Brain microvascular endothelial cell (primary cell): ENCODE results near the gene GOLPH3L.

Experiments used
- DNase-seq: peaks from one replicate; pipeline ENCODE4 v3.0.0-alpha.2; 2020
- H3K27ac ChIP-seq: fragments of 250-450 bp; sonication (Bioruptor Pico); 2 replicates; pipeline ENCODE4 v1.5.1; 2020; ENCODE audit warnings: mild to moderate bottlenecking, moderate library complexity
- H3K27me3 ChIP-seq: fragments of 250-450 bp; sonication (Bioruptor Pico); replicated peaks from 2 replicates; pipeline ENCODE4 v1.5.1; 2020; ENCODE audit warnings: mild to moderate bottlenecking
- H3K36me3 ChIP-seq: fragments of 250-450 bp; sonication (Bioruptor Pico); replicated peaks from 2 replicates; pipeline ENCODE4 v1.5.1; 2020; ENCODE audit warnings: mild to moderate bottlenecking
- H3K4me3 ChIP-seq: 2 replicates; pipeline ENCODE4 v1.5.1; 2011; ENCODE audit warnings: low read depth, mild to moderate bottlenecking, control low read depth, low read length, moderate library complexity
- in situ Hi-C: cut with HindIII; loops from 2 replicates; pipeline ENCODE4 v1.10.0; 2017; ENCODE audit warnings: low sequenced_read_pairs, low pct_ligation_motif_present
- TF ChIP-seq, protein P1 (sequence below): IDR thresholded peaks from 2 replicates; pipeline ENCODE4 v1.5.1; 2011; ENCODE audit warnings: low read depth, mild to moderate bottlenecking, moderate library complexity, low read length, control low read depth, inconsistent platforms; ENCODE audit errors: missing control alignments

Gene GOLPH3L

DNA sequence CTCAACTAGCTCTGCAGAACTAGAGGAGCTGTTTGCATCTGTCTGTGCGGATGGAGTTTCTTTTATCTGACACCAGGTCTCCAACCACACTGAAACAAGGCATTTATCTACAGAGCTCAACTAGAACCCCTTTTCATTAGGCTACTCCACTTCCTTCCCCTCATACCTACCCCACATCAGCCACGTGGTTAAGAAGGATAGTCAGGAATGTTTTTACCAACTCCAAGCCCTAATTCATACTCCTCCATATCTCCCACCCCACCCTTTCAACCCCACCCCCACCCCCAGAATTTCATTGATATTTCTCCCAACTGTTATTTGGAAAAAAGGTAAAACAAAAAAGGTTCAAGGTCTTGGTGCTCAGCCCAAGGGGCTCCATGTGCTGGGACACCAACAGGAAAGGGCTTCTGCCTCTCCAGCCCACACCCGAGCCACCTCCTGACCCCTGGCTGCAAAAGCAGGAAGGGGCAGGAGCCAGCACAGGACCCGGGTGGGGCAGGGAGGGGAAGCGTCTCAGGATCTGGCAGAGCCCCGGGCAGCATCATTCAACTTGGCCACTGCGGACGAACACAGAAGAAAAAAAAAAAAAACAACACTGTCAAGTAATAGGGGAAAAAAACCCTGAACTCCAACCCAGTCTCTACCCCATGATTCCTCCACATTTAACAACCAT, 74.5 kb downstream of the GOLPH3L start:
- Histone ChIP-seq H3K36me3 (peaks cover 37% of the 10 kb centered on the region), H3K27me3 (no peaks in the 10 kb centered on the region), H3K27ac (no peak overlapping the region), H3K4me3 (no peak overlapping the region)
- in situ Hi-C loops = no loop called here
- DNase-seq = no peak
- TF ChIP-seq, protein P1, sequence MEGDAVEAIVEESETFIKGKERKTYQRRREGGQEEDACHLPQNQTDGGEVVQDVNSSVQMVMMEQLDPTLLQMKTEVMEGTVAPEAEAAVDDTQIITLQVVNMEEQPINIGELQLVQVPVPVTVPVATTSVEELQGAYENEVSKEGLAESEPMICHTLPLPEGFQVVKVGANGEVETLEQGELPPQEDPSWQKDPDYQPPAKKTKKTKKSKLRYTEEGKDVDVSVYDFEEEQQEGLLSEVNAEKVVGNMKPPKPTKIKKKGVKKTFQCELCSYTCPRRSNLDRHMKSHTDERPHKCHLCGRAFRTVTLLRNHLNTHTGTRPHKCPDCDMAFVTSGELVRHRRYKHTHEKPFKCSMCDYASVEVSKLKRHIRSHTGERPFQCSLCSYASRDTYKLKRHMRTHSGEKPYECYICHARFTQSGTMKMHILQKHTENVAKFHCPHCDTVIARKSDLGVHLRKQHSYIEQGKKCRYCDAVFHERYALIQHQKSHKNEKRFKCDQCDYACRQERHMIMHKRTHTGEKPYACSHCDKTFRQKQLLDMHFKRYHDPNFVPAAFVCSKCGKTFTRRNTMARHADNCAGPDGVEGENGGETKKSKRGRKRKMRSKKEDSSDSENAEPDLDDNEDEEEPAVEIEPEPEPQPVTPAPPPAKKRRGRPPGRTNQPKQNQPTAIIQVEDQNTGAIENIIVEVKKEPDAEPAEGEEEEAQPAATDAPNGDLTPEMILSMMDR = no peak

DNA sequence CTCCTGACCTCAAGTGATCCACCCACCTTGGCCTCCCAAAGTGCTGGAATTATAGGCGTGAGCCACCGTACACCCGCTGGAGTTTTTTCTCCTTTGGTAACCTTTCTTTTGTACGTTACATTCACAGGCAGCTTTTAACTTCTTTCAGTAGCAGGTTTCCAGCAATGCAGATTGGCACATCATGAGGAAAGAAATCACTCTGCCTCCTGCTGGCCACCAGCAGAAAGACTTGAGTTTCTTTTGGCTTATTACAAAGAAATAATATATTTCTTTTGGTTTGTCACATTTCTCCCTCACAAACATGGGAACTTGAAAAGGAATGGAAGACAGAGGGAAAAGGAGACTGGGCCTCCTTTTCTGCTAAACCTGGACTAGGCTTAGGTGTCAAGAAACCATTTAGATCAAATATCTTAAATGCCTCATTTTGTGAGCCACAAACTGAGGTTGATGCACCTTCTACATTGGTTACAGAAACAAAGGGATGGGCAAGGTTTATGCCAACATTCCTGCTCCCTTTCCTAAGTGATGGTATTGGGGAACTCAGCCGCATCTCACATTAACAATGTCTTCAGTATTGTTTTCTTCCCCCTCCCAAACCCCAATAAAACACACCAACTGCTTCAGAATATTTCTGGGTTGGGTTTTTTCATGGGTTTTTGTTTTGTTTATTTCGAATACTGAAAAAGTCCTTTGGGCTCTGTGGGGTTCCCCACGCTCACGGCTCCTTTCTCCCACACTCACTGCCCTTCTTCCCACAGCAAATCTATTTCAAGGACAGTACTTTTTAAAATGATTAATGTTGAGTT, 75.3 kb downstream of the GOLPH3L start:
- TF ChIP-seq, protein P1 = peak; percentile 85
- H3K27ac ChIP-seq = peak overlapping the region; percentile 25
- in situ Hi-C loops = no loop called here
- no peaks in the 10 kb centered on the region for H3K27me3 ChIP-seq
- H3K4me3 ChIP-seq = no peak overlapping the region
- peak; percentile 74 for DNase-seq
- H3K36me3 ChIP-seq = peaks cover 32% of the 10 kb centered on the region

DNA sequence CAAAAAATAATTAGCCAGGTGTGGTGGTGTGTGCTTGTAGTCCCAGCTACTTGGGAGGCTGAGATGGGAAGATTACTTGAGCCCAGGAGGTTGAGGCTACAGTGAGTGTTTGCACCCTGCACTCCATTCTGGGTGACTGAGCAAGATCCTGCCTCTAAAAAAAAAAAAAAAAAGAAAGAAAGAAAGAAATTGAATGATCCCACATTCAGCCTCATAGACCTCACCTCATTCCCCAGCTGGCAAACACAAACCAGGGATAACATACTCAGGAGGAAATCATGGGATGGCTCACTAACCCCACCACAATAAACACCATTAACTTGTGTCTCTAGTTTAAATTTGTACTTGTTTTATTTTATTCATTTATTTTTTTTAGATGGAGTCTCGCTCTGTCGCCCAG, 76.0 kb downstream of the GOLPH3L start:
- DNase-seq = no peak
- Histone ChIP-seq H3K27ac (peak overlapping the region; percentile 45), H3K36me3 (peaks cover 26% of the 10 kb centered on the region), H3K4me3 (no peak overlapping the region), H3K27me3 (no peaks in the 10 kb centered on the region)
- TF ChIP-seq, protein P1 = no peak
- in situ Hi-C loops = no loop called here

DNA sequence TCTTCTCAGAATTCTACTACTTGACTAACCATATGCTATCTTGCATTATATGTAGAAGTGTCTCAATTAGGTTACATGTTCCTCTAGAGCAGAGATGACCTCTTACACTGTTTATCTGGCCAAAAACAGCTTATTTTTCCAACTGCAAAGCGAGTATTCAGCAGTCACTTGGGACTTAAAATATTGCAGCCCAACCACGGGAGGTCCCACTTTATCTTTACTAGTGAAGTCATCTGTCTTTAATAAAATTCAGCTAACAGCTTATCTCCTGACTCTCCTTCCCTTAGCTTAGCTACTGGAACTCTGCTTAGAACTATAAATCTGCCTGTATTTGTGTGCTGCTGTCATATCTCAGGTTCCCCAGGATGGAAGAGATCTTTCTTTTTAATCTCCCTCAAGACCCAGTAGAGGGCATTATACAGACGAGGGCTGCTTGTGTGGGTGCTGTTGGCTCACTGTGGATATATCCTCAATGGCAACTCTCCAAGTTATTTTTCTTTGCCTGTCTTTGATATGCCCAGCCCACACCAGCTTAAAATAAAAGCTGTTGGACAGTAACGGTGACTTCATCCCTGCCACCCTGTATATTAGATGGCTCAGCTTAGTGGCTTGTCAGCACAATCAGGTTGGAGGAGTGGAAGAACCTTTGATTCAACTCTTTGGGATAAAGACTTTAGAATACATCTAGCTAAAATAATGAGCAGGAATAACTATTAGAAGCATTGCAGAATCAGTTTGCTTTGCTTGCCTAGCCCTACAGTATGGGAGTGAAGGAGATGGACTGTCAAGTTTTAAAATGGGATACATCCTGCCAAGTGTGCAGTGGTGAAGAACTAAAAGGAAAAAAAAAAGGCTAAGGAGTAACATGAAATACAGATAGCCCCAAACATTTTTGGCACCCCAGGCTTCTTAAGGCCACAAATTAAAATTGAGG, 77.1 kb downstream of the GOLPH3L start:
- in situ Hi-C loops = no loop called here
- H3K4me3 ChIP-seq = no peak overlapping the region
- no peaks in the 10 kb centered on the region for H3K27me3 ChIP-seq
- H3K27ac ChIP-seq = peak overlapping the region; percentile 45
- DNase-seq = peak; percentile 62
- H3K36me3 ChIP-seq = peaks cover 16% of the 10 kb centered on the region
- TF ChIP-seq, protein P1 = peak; percentile 64

DNA sequence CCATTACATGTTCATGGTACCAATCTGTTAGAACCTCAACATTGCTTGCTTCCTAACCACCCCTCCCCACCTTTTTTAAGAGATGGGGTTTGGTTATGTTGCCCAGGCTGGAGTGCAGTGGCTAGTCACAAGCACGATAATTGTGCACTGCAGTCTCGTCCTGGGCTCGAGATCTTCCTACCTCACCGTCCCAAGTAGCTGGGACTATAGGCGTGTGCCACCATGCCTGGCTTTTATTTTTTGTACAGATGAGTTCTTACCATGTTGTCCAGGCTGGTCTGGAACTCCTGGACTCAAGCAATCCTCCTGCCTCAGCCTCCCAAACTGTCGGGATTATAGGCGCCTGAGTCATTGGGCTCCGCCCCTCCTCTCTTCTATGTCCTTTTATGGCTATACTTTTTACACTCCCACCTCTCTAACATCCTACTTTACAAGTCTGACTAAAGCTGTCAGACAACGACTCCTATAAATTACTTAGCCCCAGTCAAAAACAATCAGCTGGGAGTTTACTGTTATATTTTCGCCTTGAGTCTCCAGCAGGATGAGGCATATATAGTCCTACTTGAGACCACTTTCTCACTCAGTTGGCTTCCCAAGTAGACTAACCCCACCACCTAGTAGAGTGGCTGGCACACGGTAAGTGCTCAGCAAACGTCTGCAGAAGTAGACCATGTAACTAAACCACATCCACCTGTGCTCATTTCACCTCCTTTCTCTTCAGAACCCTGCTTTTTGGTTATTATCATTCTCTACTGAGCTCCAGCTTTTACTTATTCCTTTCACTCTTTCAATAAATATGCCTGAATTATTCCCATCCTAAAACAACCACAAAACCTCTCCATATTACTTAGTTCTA, 81.4 kb downstream of the GOLPH3L start:
- in situ Hi-C loops = no loop called here
- peaks cover 7% of the 10 kb centered on the region for H3K36me3 ChIP-seq
- H3K4me3 ChIP-seq = no peak overlapping the region
- H3K27ac ChIP-seq = no peak overlapping the region
- TF ChIP-seq, protein P1 = no peak
- no peaks in the 10 kb centered on the region for H3K27me3 ChIP-seq
- no peak for DNase-seq
